H1 (cell line): ENCODE measurements around the gene BRI3BP. TPM values are rescaled to one million over a fixed set of nuclear protein-coding genes. Genes with fewer than 3 reads are reported as not detected.

ENCODE experiments used
- TAF7 ChIP-seq: optimal IDR thresholded peaks from 2 replicates; pipeline ENCODE3; 2011; ENCODE audit warnings: low read depth, mild to moderate bottlenecking, inconsistent platforms, low read length, moderate library complexity, borderline replicate concordance
- polyA plus RNA-seq, 7 experiments: library from polyadenylated mRNA; depleted of rRNA in 3 of 7; stranded (reverse) in 5 of 7; unstranded in 2 of 7; fragments of >200 nt in 5 of 7; fragments of 200-250 nt in 2 of 7; gene quantifications; 1 replicate in 5 of 7; 2 replicates in 1 of 7; 4 replicates in 1 of 7; pipeline versions ENCODE4 v1.2.1 to v1.2.3, GENCODE V29; 2011 to 2013; ENCODE audit warnings: missing spikeins in 2 of 7, mixed read lengths in 2 of 7
- total RNA-seq: library from RNA; stranded (reverse); fragmentation: NEBNext Ultra II Directional; extraction: Animal tissue kit (Norgen Biotek cat#: 25700); gene quantifications from 2 replicates; pipeline ENCODE4 v1.2.1, GENCODE V29; 2021

The BRI3BP gene
- total and polyA plus RNA-seq, 2 of the 8 experiments (the other 6 are each of a cell fraction or from before 2014, with no cell fraction given): 5.4 to 14.2 TPM

GRCh38 chr12:125057708-125058107 is 64.3 kb downstream of the BRI3BP start (continued):
- no peak for TF ChIP-seq TAF7
- TF ChIP-seq, all 59 proteins: peak for 0
